Measurements from ENCODE around the gene LIMK2.

- TF ChIP-seq CTCF (optimal IDR thresholded peaks at IDR 0.05 in 1 of 3, IDR thresholded peaks at IDR 0.05 in 1 of 3, conservative IDR thresholded peaks at IDR 0.05 in 1 of 3; ENCODE audit: extremely low read depth in 1 of 3, insufficient read depth in 2 of 3, low read length in 3 of 3) (peak in 2 of 3 experiments; percentile 10 to 21), EZH2 (IDR thresholded peaks at IDR 0.05; ENCODE audit: low read length) (no peak)
Observed at GRCh38 chr22:31199187-31199586, 12.9 kb upstream of the LIMK2 start.
